Spleen (tissue), 7 donors: ENCODE measurements around the gene CDC34.
A peak's percentile ranks its signal among the peaks of the same experiment; 100 is the strongest.

Experiments used
- CTCF ChIP-seq, 11 experiments: fragments of 200-600 bp in 7 of 11; fragments of 450-650 bp in 4 of 11; sonication (generic) in 4 of 11; IDR thresholded peaks in 8 of 11; conservative IDR thresholded peaks in 3 of 11; 1 replicate in 7 of 11; 2 replicates in 4 of 11; pipeline versions ENCODE4 v1.4.0 to v1.8.0; 2016 to 2021; ENCODE audit warnings: antibody characterized with exemption in 11 of 11, inconsistent platforms in 4 of 11, mild to moderate bottlenecking in 1 of 11
- POLR2A ChIP-seq, 3 donors: fragments of 450-650 bp; IDR thresholded peaks; one replicate each; pipeline ENCODE4 v1.5.1; 2017; ENCODE audit warnings: antibody characterized with exemption in 3 of 3, mild to moderate bottlenecking in 1 of 3
- POLR2AphosphoS5 ChIP-seq, 3 donors: sonication (generic); formaldehyde crosslinking; IDR thresholded peaks; one replicate each; pipeline ENCODE4 v1.5.1; 2017; ENCODE audit warnings: antibody characterized with exemption in 3 of 3
- donor health status: DM: no; HTN: no; CAD: no; lungs with moderate emphysema.
- donor health status: DM: no; HTN: no; CAD: no.
- donor health status: DM: no; HTN: no; CAD: no.

- no peak for TF ChIP-seq POLR2A (IDR thresholded peaks at IDR 0.05)
- peak in 7 of 11 experiments; percentile 12 to 64 (median 46) for TF ChIP-seq CTCF (IDR thresholded peaks at IDR 0.05 in 8 of 11, conservative IDR thresholded peaks at IDR 0.05 in 3 of 11)
- TF ChIP-seq POLR2AphosphoS5 (IDR thresholded peaks at IDR 0.05) = peak in 1 of 3 donors; percentile 50
Measured at GRCh38 chr19:588093-588740, 56.7 kb downstream of the CDC34 start.
